ENCODE results near the gene DCDC2.
A peak's percentile ranks its signal among the peaks of the same experiment; 100 is the strongest.
"Not testable (repeated sequence)": the region's sequence is repeated elsewhere in the genome, so short reads cannot be mapped to it uniquely, and the experiment has no call there.

DCDC2 gene

GRCh38 chr6:24381476-24382219 lies 23.8 kb upstream of the DCDC2 start:
- DNase-seq (ENCODE audit: low read depth, low spot score), result no peak

GRCh38 chr6:24378473-24379097 lies 20.7 kb upstream of the DCDC2 start:
- DNase-seq (ENCODE audit: low read depth, low spot score), result no peak

- no peak for DNase-seq (ENCODE audit: low read depth, low spot score)
Observed at GRCh38 chr6:24376871-24377270, 19.0 kb upstream of the DCDC2 start.

GRCh38 chr6:24374612-24375011 lies 16.8 kb upstream of the DCDC2 start:
- no peak for DNase-seq (ENCODE audit: low read depth, low spot score)

- DNase-seq (ENCODE audit: low read depth, low spot score), result not testable (repeated sequence)
Observed at GRCh38 chr6:24365103-24365633, 7.3 kb upstream of the DCDC2 start.

GRCh38 chr6:24362363-24362762 lies 4.5 kb upstream of the DCDC2 start:
- DNase-seq (ENCODE audit: low read depth, low spot score), result not testable (repeated sequence)

- DNase-seq (ENCODE audit: low read depth, low spot score), result peak; percentile 52
Observed at GRCh38 chr6:24359640-24360454, 2.0 kb upstream of the DCDC2 start.

- DNase-seq (ENCODE audit: low read depth, low spot score), result no peak
Observed at GRCh38 chr6:24358219-24358821, 461 bp upstream of the DCDC2 start.

- no peak for DNase-seq (ENCODE audit: low read depth, low spot score)
Observed at GRCh38 chr6:24356310-24356973, 1.4 kb downstream of the DCDC2 start.

- no peak for DNase-seq (ENCODE audit: low read depth, low spot score)
Observed at GRCh38 chr6:24355393-24355792, 2.5 kb downstream of the DCDC2 start.

- DNase-seq (ENCODE audit: low read depth, low spot score), result no peak
Observed at GRCh38 chr6:24353861-24354260, 4.0 kb downstream of the DCDC2 start.

- no peak for DNase-seq (ENCODE audit: low read depth, low spot score)
Observed at GRCh38 chr6:24352434-24352833, 5.4 kb downstream of the DCDC2 start.

- no peak for DNase-seq (ENCODE audit: low read depth, low spot score)
Observed at GRCh38 chr6:24344976-24345375, 12.9 kb downstream of the DCDC2 start.

GRCh38 chr6:24340998-24341938 lies 16.6 kb downstream of the DCDC2 start:
- DNase-seq (ENCODE audit: low read depth, low spot score), result no peak

- DNase-seq (ENCODE audit: low read depth, low spot score), result no peak
Observed at GRCh38 chr6:24339932-24340331, 17.9 kb downstream of the DCDC2 start.

- no peak for DNase-seq (ENCODE audit: low read depth, low spot score)
Observed at GRCh38 chr6:24334285-24334684, 23.6 kb downstream of the DCDC2 start.

- no peak for DNase-seq (ENCODE audit: low read depth, low spot score)
Observed at GRCh38 chr6:24332317-24332716, 25.5 kb downstream of the DCDC2 start.

- no peak for DNase-seq (ENCODE audit: low read depth, low spot score)
Observed at GRCh38 chr6:24330137-24330732, 27.6 kb downstream of the DCDC2 start.

GRCh38 chr6:24329451-24329850 lies 28.4 kb downstream of the DCDC2 start:
- DNase-seq (ENCODE audit: low read depth, low spot score), result no peak

- DNase-seq (ENCODE audit: low read depth, low spot score), result no peak
Observed at GRCh38 chr6:24329022-24329421, 28.8 kb downstream of the DCDC2 start.

Measured in brain pericyte (primary cell).